ENCODE results near the gene ITGA2B.

Gene ITGA2B

DNA sequence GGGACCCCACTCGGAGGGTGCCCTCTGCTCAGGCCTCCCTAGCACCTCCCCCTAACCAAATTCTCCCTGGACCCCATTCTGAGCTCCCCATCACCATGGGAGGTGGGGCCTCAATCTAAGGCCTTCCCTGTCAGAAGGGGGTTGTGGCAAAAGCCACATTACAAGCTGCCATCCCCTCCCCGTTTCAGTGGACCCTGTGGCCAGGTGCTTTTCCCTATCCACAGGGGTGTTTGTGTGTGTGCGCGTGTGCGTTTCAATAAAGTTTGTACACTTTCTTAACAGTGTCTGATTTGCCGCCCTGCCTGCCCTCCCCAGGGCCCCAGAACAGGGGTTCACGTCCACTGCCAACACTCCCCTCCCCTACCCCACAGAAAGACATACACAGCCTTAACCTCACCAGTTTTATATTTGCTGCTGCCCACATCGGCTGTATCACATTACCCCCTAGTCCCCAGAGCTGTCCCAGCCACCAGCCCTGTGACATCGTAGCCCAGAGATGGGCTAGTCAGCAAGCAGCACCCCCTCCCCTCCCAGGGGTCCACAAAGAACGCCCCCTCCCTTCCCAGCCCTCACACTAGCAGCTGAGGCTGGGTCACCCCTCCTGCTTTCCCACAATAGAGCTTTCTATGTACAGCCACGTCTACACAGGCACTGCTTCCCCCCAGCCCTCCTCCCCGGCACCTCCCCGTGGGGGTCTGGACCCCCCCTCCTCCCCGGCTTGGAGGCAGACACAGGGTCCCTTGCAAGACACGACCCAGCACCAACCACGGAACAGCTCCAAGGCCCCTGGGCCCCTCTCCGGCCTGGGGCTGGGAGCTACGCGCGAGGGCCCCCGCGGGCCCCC lies 36.4 kb downstream of the ITGA2B start:
- H3K27ac ChIP-seq (ENCODE audit: low read depth, low read length, poor library complexity, severe bottlenecking): no peak overlapping the region
- no peaks in the 10 kb centered on the region for H4K20me1 ChIP-seq (ENCODE audit: insufficient read depth, low read length)
- H3K4me1 ChIP-seq (ENCODE audit: insufficient read depth, low read length, severe bottlenecking): peaks cover 9% of the 10 kb centered on the region
- H3K36me3 ChIP-seq (ENCODE audit: insufficient read depth, low read length): no peaks in the 10 kb centered on the region
- no peak overlapping the region for H2AFZ ChIP-seq (ENCODE audit: low read length)
- no peaks in the 10 kb centered on the region; the same call in 1 of the 2 replicates for H3K27me3 ChIP-seq (ENCODE audit: insufficient read depth, low read length)
- no peaks in the 10 kb centered on the region for H3F3A ChIP-seq (ENCODE audit: insufficient read depth, low read length)
- H3K9me3 ChIP-seq (ENCODE audit: low read length): no peaks in the 10 kb centered on the region
- H3K79me2 ChIP-seq (ENCODE audit: insufficient read depth, low read length): no peaks in the 10 kb centered on the region
- H3K4me2 ChIP-seq (ENCODE audit: low read length): peak overlapping the region; percentile 66
- TF ChIP-seq, protein P1, sequence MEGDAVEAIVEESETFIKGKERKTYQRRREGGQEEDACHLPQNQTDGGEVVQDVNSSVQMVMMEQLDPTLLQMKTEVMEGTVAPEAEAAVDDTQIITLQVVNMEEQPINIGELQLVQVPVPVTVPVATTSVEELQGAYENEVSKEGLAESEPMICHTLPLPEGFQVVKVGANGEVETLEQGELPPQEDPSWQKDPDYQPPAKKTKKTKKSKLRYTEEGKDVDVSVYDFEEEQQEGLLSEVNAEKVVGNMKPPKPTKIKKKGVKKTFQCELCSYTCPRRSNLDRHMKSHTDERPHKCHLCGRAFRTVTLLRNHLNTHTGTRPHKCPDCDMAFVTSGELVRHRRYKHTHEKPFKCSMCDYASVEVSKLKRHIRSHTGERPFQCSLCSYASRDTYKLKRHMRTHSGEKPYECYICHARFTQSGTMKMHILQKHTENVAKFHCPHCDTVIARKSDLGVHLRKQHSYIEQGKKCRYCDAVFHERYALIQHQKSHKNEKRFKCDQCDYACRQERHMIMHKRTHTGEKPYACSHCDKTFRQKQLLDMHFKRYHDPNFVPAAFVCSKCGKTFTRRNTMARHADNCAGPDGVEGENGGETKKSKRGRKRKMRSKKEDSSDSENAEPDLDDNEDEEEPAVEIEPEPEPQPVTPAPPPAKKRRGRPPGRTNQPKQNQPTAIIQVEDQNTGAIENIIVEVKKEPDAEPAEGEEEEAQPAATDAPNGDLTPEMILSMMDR (IDR thresholded peaks at IDR 0.05; ENCODE audit: low read length): no peak
- H3K9ac ChIP-seq (ENCODE audit: low read length): no peak overlapping the region
- H3K9me2 ChIP-seq (ENCODE audit: low read depth, low read length): no peaks in the 10 kb centered on the region
- peak overlapping the region; percentile 50 for H3K4me3 ChIP-seq (ENCODE audit: low read depth, low read length, poor library complexity, severe bottlenecking)

DNA sequence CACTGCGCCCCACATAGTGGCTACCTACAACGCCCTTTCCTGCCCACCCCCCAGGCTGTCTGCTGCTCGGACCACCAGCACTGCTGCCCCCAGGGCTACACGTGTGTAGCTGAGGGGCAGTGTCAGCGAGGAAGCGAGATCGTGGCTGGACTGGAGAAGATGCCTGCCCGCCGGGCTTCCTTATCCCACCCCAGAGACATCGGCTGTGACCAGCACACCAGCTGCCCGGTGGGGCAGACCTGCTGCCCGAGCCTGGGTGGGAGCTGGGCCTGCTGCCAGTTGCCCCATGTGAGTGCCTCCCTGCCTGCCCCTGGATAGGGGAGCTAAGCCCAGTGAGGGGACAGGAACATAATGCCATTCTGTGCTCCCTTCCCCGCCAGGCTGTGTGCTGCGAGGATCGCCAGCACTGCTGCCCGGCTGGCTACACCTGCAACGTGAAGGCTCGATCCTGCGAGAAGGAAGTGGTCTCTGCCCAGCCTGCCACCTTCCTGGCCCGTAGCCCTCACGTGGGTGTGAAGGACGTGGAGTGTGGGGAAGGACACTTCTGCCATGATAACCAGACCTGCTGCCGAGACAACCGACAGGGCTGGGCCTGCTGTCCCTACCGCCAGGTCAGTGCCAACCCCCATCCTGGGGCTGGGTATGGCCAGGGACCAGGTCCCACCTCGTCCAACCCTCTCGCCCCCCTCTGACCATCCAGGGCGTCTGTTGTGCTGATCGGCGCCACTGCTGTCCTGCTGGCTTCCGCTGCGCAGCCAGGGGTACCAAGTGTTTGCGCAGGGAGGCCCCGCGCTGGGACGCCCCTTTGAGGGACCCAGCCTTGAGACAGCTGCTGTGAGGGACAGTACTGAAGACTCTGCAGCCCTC lies 37.3 kb downstream of the ITGA2B start:
- no peak overlapping the region for H3K4me2 ChIP-seq (ENCODE audit: low read length)
- no peaks in the 10 kb centered on the region for H4K20me1 ChIP-seq (ENCODE audit: insufficient read depth, low read length)
- H3F3A ChIP-seq (ENCODE audit: insufficient read depth, low read length): no peaks in the 10 kb centered on the region
- no peaks in the 10 kb centered on the region for H3K36me3 ChIP-seq (ENCODE audit: insufficient read depth, low read length)
- H3K4me3 ChIP-seq (ENCODE audit: low read depth, low read length, poor library complexity, severe bottlenecking): no peak overlapping the region
- TF ChIP-seq, protein P1 (IDR thresholded peaks at IDR 0.05; ENCODE audit: low read length): no peak
- TF ChIP-seq EZH2 (IDR thresholded peaks at IDR 0.05; ENCODE audit: borderline replicate concordance, low read length): no peak
- no peak overlapping the region for H3K9ac ChIP-seq (ENCODE audit: low read length)
- H3K27ac ChIP-seq (ENCODE audit: low read depth, low read length, poor library complexity, severe bottlenecking): no peak overlapping the region
- H3K27me3 ChIP-seq (ENCODE audit: insufficient read depth, low read length): no peaks in the 10 kb centered on the region; the same call in 1 of the 2 replicates
- peaks cover 17% of the 10 kb centered on the region for H3K4me1 ChIP-seq (ENCODE audit: insufficient read depth, low read length, severe bottlenecking)
- H3K79me2 ChIP-seq (ENCODE audit: insufficient read depth, low read length): no peaks in the 10 kb centered on the region
- H2AFZ ChIP-seq (ENCODE audit: low read length): no peak overlapping the region
- H3K9me3 ChIP-seq (ENCODE audit: low read length): no peaks in the 10 kb centered on the region
- no peaks in the 10 kb centered on the region for H3K9me2 ChIP-seq (ENCODE audit: low read depth, low read length)

DNA sequence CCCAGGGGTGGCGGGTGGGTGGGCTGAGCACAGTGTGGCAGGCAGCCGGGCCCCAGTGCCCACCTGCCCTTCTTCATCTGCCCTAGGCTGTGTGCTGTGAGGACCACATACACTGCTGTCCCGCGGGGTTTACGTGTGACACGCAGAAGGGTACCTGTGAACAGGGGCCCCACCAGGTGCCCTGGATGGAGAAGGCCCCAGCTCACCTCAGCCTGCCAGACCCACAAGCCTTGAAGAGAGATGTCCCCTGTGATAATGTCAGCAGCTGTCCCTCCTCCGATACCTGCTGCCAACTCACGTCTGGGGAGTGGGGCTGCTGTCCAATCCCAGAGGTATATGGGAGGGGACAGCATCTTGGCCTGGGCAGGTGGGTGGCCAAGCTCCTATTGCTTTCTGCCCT lies 38.0 kb downstream of the ITGA2B start:
- Histone ChIP-seq H3K27ac (ENCODE audit: low read depth, low read length, poor library complexity, severe bottlenecking) (no peak overlapping the region), H2AFZ (ENCODE audit: low read length) (no peak overlapping the region), H4K20me1 (ENCODE audit: insufficient read depth, low read length) (no peaks in the 10 kb centered on the region), H3K4me2 (ENCODE audit: low read length) (no peak overlapping the region), H3K9me2 (ENCODE audit: low read depth, low read length) (no peaks in the 10 kb centered on the region), H3K36me3 (ENCODE audit: insufficient read depth, low read length) (no peaks in the 10 kb centered on the region), H3K9ac (ENCODE audit: low read length) (no peak overlapping the region), H3K4me1 (ENCODE audit: insufficient read depth, low read length, severe bottlenecking) (peaks cover 25% of the 10 kb centered on the region), H3K4me3 (ENCODE audit: low read depth, low read length, poor library complexity, severe bottlenecking) (no peak overlapping the region), H3K79me2 (ENCODE audit: insufficient read depth, low read length) (no peaks in the 10 kb centered on the region), H3K9me3 (ENCODE audit: low read length) (no peaks in the 10 kb centered on the region), H3K27me3 (ENCODE audit: insufficient read depth, low read length) (no peaks in the 10 kb centered on the region; the same call in 1 of the 2 replicates), H3F3A (ENCODE audit: insufficient read depth, low read length) (no peaks in the 10 kb centered on the region)
- TF ChIP-seq EZH2 (IDR thresholded peaks at IDR 0.05; ENCODE audit: borderline replicate concordance, low read length): no peak
- TF ChIP-seq, protein P1 (IDR thresholded peaks at IDR 0.05; ENCODE audit: low read length): no peak
